Inferior parietal cortex (tissue), 1 donor: ENCODE data around the gene CHRD.
A peak's percentile ranks its signal among the peaks of the same experiment; 100 is the strongest.

Experiments
- DNase-seq: peaks from one replicate; pipeline ENCODE4 v3.0.0-alpha.2; 2016; ENCODE audit errors: extremely low spot score

CHRD gene

DNA sequence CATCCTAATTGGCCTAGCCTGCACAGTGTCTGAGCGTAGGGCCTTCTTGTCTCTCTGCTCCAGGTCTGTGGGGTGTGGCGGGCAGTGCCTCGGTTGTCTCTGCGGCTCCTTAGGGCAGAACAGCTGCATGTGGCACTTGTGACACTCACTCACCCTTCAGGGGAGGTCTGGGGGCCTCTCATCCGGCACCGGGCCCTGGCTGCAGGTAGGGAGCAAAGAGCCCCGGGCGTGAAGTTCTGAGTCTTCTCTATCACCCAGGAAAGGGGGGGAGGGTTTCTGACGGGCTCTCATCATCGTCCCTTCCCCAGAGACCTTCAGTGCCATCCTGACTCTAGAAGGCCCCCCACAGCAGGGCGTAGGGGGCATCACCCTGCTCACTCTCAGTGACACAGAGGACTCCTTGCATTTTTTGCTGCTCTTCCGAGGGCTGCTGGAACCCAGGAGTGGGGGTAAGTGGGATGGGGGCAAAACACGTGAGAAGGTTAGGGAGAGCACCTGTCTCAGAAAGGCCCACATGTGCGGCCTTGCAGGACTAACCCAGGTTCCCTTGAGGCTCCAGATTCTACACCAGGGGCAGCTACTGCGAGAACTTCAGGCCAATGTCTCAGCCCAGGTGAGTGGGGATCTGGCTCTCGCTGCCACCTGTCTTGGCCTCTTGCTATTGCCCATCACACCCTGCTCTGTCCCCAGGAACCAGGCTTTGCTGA lies 2.6 kb downstream of the CHRD start:
- no peak for DNase-seq

DNA sequence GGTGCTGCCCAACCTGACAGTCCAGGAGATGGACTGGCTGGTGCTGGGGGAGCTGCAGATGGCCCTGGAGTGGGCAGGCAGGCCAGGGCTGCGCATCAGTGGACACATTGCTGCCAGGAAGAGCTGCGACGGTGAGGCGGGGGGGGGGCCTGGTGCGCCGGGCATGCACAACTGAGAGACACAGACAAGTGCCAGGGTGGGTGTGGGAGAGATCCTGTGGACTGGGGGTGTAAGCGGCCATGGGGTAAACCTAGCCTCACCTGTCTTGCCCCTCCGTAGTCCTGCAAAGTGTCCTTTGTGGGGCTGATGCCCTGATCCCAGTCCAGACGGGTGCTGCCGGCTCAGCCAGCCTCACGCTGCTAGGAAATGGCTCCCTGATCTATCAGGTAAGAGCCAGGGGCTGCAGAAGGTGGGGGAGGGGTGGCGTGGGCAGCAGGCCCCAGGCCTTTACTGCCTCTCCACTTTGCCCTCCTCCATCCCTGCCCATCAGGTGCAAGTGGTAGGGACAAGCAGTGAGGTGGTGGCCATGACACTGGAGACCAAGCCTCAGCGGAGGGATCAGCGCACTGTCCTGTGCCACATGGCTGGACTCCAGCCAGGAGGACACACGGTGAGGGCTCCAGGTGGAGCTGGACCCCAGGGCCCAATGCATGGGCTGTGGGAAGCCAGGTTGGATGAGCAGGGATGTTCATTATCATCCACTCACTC lies 3.3 kb downstream of the CHRD start:
- DNase-seq = no peak

DNA sequence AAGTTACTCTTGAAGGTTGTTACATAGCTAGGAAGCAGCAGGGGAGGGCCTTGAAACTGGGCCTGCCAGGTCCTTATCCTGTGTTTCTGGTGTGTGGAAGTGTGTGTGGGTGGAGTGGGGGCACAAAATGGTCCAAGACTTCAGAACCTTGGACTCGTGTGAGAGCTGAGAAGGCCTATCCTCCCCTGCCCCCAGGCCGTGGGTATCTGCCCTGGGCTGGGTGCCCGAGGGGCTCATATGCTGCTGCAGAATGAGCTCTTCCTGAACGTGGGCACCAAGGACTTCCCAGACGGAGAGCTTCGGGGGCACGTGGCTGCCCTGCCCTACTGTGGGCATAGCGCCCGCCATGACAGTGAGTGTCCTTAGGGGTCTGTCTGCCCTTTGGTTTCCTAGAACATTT lies 4.5 kb downstream of the CHRD start:
- no peak for DNase-seq

DNA sequence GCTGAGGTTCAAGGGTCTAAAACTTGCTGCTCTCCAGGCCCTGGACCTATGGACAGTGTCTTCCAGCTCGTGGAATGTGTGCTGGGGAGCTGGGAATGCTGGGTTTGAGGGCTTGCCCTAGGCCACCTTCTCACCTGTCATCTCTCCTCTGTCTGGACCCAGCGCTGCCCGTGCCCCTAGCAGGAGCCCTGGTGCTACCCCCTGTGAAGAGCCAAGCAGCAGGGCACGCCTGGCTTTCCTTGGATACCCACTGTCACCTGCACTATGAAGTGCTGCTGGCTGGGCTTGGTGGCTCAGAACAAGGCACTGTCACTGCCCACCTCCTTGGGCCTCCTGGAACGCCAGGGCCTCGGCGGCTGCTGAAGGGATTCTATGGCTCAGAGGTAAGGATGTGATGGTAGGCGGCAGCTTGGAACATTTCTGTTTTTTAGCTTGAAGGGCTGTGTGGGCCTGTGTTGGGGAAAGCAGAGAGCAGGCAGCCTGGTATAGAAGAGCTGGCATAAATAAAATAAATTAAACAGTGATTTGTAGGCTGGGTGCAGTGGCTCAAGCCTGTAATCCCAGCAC lies 5.1 kb downstream of the CHRD start:
- DNase-seq = no peak

DNA sequence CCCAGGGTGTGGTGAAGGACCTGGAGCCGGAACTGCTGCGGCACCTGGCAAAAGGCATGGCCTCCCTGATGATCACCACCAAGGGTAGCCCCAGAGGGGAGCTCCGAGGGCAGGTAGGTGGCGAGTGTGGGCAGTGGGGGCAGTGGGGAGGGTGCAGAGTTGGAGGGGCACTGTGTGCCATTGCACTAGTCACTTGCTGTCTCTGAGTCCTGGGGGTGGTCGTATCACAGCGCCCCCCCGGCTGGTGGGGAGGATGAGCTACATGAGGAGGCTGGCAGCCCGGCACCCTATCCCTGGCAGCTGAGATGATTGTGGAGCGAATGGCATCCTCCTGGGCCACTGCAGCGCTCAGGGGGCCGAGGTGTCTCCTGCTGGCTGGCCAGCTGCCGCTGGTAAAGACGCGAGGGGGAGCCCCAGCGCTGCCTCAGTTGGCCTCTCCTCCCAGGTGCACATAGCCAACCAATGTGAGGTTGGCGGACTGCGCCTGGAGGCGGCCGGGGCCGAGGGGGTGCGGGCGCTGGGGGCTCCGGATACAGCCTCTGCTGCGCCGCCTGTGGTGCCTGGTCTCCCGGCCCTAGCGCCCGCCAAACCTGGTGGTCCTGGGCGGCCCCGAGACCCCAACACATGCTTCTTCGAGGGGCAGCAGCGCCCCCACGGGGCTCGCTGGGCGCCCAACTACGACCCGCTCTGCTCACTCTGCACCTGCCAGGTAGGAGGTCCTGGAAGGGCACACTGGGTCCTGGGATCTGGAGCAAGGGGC lies 6.4 kb downstream of the CHRD start:
- DNase-seq = no peak

DNA sequence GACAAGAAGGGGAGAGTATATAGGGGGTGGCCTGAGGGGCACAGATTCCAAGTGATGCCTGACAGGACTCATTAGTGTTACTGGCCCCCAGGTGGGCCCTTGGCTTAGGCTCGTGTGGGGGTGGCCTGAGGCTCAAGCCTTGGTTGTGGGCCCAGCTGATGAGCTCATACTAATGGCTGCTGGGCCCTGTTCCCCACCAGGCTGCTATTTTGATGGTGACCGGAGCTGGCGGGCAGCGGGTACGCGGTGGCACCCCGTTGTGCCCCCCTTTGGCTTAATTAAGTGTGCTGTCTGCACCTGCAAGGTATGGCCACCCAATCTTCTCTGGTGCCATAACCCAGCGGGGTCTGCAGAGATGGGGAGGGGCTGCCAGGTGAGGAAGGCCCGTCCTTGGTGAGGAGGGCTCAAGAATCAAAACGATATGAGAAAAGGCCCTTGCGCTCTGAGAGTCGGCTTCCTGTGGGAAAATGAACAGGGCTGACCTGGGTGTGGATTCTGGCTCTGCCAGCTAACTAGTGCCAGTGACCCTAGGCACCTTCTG lies 7.4 kb downstream of the CHRD start:
- no peak for DNase-seq

DNA sequence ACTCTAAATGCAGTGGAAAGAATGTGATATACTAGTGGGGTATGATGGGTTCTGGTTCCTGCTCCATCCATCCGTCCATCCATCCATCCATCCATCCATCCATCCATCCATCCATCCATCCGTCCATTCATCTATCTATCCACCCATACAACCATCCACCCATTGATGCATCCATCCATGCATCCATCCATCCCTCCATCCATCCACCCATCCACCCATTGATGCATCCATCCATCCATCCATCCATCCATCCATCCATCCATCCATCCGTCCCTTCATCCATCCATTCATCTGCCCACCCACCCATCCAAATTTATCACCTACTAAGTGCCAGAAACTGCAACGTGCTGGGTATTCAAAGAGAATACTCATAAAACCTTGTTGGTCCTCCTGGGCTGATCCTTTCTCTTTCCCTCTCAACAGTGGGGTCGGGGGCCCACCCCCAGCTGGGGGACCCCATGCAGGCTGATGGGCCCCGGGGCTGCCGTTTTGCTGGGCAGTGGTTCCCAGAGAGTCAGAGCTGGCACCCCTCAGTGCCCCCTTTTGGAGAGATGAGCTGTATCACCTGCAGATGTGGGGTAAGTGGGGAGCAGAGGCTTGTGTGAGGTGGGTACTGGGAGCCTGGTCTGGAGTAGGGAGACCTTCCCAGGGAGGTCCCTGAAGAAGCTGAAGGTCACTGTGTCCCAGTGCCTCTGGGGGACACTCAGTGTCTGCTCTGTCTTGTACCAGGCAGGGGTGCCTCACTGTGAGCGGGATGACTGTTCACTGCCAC lies 8.5 kb downstream of the CHRD start:
- DNase-seq = no peak

DNA sequence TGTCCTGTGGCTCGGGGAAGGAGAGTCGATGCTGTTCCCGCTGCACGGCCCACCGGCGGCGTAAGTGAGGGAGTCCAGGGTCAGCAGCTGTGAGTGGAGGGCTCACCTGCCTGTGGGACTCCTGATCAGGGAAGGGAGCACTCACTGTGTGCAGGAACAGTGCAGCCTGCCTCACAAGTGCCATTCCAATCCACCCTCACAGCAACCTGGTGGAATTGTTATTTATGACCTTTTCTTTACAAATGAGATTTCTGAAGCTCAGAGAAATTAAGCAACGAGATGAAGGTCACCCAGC lies 9.0 kb downstream of the CHRD start:
- no peak for DNase-seq

DNA sequence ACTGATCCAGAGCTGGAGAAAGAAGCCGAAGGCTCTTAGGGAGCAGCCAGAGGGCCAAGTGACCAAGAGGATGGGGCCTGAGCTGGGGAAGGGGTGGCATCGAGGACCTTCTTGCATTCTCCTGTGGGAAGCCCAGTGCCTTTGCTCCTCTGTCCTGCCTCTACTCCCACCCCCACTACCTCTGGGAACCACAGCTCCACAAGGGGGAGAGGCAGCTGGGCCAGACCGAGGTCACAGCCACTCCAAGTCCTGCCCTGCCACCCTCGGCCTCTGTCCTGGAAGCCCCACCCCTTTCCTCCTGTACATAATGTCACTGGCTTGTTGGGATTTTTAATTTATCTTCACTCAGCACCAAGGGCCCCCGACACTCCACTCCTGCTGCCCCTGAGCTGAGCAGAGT lies 9.5 kb downstream of the CHRD start:
- no peak for DNase-seq

DNA sequence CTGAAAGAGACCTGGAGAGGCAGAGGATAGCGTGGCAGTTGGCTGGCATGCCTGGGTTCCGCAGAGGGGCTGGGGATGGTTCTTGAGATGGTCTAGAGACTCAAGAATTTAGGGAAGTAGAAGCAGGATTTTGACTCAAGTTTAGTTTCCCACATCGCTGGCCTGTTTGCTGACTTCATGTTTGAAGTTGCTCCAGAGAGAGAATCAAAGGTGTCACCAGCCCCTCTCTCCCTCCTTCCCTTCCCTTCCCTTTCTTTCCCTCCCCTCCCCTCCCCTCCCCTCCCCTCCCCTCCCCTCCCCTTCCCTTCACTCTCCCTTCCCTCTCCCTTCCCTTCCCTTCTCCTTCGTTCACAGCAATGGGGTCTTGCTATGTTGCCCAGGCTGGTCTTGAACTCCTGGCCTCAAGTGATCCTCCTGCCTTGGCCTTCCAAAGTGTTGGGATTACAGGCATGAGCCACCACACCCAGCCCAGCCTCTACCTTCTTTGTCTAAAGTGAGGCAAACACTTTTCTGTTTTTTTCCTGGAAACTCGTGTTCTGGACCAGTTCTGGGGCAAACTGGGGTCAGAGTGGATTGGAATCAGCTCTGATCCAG lies 10.2 kb downstream of the CHRD start:
- DNase-seq = no peak

DNA sequence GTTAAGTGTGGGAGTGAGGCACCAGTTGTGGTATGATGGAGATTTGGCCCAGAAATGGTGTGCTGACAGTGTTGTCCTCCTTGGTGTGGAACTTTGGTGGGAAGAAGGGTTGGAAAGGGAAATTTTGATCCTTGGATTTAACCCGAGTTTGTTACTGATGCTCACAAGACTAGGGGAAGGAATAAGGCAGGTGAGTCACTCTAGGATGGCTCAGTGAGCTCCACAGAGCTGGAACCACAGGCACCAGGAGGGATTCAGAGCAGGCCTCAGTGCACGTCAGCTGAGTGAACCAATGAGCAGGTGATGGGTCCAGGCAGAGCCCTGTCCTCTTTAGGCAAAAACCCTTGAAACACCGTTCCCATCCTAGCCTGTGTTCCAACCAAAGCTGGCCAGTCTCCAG lies 11.4 kb downstream of the CHRD start:
- DNase-seq = no peak

DNA sequence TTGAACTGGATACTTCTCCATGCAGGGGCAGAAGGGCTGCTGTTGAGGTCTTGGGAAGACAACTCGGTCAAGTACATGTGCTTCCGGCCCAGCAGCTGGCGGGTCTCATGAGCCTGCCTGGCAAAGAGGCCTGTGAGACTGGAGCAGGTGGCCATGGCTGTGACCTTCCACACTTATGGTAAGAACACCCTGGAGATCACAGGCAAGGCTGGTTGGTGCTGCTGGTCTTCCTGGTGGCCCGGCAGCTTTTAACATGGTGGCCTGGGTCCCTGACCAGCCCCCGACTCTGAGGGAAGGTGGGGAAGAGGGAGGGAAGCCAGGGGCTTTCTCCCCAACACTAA lies 15.4 kb downstream of the CHRD start:
- DNase-seq = no peak

DNA sequence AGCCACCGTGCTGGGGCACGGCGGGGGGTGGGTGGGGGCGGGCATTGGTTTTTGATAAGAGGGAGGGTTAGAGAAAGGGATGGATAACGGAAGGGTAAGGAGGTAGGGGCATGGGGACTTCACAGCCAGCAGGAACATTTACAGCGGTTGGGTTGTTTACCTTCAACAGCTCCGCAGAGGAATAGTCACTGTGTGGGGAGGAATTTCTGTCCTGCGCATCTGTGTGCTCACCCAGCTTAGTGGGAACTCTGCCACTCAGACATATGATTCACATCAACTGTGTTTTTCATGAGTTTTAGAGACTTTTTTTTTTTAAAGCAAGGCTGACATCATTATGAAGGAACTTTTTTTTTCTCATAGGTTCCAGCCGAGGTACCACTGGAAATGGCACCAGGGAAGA lies 19.6 kb downstream of the CHRD start:
- peak; percentile 40 for DNase-seq

DNA sequence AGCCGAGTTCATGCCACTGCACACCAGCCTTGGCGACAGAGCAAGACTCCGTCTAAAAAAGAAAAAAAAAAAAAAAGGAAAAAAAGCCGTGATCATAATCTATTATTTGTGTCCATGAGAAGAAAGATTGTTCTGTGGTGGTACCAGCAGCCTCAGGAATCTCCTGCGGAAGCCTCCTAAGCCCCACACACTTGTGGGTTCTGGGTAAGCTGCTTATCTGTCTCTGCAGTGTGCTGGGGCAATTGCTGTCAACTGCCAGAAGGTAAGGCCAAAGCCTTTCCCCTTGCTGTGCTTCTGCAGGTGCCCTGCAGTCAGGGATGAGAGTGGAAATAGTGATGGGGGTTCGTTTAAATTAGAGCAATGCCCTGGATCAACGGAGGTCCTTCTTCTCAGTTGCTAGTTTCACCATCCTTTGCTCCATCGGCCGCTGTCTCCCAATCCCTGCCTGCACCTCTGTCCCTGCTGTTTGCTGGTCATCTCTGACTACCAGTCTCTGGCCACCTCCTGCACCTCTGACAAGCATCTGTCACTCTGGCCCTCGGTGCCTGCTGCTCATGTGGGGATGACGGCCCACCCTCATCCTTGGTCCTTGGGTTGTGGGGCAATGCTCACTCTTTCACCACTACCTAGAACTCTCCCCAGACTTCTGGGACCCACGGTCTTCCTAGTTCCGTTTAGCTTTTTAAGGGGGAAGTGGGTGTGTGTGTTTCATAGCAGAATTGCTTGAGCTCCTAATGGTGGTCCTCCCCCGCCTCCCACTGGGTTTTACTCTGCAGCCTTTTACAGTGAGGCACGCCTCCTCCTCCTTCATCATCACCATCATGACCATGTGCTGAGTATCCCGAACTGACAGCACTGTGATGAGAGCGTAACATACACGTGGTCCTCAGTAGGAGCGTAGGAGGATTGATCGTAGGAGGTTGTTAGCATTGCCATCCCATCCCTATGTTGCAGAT lies 25.5 kb downstream of the CHRD start:
- no peak for DNase-seq

DNA sequence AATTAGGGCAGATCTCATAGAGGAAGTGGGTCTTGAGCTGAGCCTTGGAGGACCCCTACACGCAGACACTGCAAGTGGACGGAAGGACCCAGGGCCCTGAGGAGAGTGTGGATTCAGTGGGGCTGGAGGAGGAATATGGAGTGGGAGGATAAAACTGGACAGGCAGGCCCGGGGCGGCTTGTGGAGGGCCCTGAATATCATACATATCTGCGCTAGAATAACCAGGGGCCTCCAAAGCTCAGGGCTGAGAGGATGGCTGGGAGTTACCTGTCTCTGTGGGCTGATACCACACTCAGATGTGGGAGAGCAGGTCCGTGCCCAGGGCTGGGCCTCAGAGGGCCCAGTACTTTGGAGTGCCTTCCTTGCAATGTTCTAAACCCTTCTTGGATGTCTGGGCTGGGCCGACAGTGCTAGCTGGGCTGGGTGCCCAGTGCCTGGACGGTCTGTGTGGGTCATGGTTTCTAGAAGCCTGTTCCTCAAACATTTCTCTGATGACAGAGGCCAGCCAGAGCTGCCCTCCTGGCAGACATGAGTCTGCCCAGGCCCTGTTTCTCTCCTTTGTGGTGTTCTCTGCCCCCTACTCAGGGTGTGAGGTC lies 29.6 kb downstream of the CHRD start:
- DNase-seq = no peak

DNA sequence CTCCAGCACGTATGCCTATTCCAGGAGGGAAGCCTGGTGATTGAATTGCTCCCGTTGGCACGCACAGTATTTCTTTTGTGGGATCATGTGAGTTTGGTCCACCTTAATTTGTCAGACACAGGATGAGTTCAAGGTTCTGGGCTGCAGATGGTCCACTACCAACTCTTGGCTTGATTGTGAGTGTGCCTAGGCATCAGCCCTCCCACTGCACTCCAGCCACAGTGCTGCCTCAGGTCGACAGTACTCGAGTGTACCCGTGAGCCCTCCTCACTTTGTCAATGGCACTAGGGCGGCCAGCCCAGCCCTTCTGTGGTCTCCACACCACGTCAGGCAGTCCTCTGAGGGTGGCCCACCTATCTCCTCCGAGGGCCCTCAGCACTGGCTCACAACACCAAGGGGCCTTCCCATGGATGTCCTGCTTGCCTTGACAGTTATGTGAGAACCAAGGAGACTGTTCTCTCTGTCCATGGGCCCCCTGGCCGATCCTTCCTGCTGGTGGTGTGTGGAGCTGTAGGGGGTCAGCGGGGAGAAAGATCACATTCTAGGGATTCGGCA lies 30.2 kb downstream of the CHRD start:
- DNase-seq = no peak

DNA sequence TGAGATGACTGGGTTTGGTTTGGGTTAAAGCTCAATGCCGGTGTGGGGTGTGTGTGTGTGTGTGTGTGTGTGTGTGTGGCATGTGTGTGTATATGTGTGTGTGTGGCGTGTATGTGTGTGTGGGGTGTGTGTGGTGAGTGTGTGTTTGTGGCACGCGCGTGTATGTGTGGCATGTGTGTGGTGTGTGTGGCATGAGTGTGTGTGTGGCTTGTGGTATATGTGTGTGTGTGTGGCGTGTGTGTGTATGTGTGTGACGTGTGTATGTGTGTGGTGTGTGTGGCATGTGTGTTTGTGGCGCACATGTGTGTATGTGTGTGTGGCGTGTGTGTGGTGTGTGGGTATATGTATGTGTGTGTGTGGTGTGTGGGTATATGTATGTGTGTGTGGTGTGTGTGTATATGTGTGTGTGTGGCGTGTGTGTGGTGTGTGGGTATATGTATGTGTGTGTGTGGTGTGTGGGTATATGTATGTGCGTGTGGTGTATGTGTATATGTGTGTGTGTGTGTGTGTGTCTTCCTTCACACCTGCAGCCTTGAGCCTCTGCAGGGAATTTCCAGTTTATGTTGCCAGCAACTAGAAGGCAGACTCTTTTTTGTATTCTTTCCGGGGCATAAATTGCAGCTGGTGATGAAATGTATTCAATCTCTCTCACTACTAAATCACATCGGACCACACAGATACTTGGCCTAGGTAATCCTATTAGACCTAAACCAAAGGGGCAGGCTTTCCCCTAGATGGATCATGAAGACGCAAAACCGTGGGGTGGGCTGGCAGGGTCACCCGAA lies 34.8 kb downstream of the CHRD start:
- no peak for DNase-seq

DNA sequence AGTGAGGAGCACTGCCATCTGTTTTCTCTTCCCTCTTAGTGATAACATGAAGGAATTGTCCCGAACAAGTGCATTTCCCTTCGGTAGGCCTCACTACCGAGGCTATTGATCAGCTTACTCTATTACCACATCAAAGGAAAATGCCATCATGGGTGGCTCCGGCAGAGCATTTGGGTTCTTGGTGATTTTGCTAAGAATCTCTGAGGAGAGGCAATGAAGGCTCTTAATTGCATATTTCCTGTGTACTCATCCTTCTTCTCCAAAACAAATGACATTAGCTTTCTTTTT lies 35.3 kb downstream of the CHRD start:
- DNase-seq = no peak
